Stimulated activated naive CD8-positive, alpha-beta T cell treated with anti-CD3 and anti-CD28 coated beads, Interleukin-15, Interleukin-2, amounts not matched to agents 100 U/mL and 50 U/mL, for 24 hours (primary cell): ENCODE data around the gene SLC6A3.
"Not testable (repeated sequence)": the region's sequence is repeated elsewhere in the genome, so short reads cannot be mapped to it uniquely, and the experiment has no call there.

ENCODE experiments used
- ATAC-seq: fragments of 150-1000 bp; cut with Tn5 transposase; one replicate; pipeline ENCODE4 v1.10.0; 2021
- DNase-seq: peaks from one replicate; pipeline ENCODE4 v3.0.0; 2021

Gene SLC6A3

GRCh38 chr5:1463326-1464095 lies 18.3 kb upstream of the SLC6A3 start:
- DNase-seq: no peak
- no peak for ATAC-seq

- no peak for ATAC-seq
Measured at GRCh38 chr5:1462358-1462757, 17.1 kb upstream of the SLC6A3 start.

GRCh38 chr5:1461396-1461795 lies 16.2 kb upstream of the SLC6A3 start:
- no peak for DNase-seq
- no peak for ATAC-seq

More at GRCh38 chr5:1462358-1462757, 17.1 kb upstream of the SLC6A3 start:
- DNase-seq: no peak

- DNase-seq (no peak), ATAC-seq (no peak)
Measured at GRCh38 chr5:1460054-1460682, 14.9 kb upstream of the SLC6A3 start.

- not testable (repeated sequence) for DNase-seq, ATAC-seq
Measured at GRCh38 chr5:1459435-1459834, 14.2 kb upstream of the SLC6A3 start.

- ATAC-seq: not testable (repeated sequence)
Measured at GRCh38 chr5:1456110-1456881, 11.1 kb upstream of the SLC6A3 start.

GRCh38 chr5:1453613-1454012 lies 8.4 kb upstream of the SLC6A3 start:
- no peak for ATAC-seq
- no peak for DNase-seq

More at GRCh38 chr5:1456110-1456881, 11.1 kb upstream of the SLC6A3 start:
- not testable (repeated sequence) for DNase-seq

GRCh38 chr5:1449081-1449630 lies 3.9 kb upstream of the SLC6A3 start:
- ATAC-seq (no peak), DNase-seq (no peak)

GRCh38 chr5:1448511-1449011 lies 3.3 kb upstream of the SLC6A3 start:
- ATAC-seq (peak; percentile 80), DNase-seq (peak; percentile 54)

- DNase-seq (peak; percentile 65), ATAC-seq (peak; percentile 75)
Measured at GRCh38 chr5:1447671-1448361, 2.6 kb upstream of the SLC6A3 start.

GRCh38 chr5:1446602-1447343 lies 1.5 kb upstream of the SLC6A3 start:
- no peak for ATAC-seq
- DNase-seq: no peak

- ATAC-seq (no peak), DNase-seq (no peak)
Measured at GRCh38 chr5:1445689-1446601, 705 bp upstream of the SLC6A3 start.

GRCh38 chr5:1444361-1445189 lies 665 bp downstream of the SLC6A3 start:
- no peak for DNase-seq
- ATAC-seq: no peak

- ATAC-seq: no peak
- DNase-seq: no peak
Measured at GRCh38 chr5:1443991-1444360, 1.3 kb downstream of the SLC6A3 start.

- no peak for ATAC-seq
- no peak for DNase-seq
Measured at GRCh38 chr5:1443171-1443570, 2.1 kb downstream of the SLC6A3 start.

- no peak for DNase-seq
- no peak for ATAC-seq
Measured at GRCh38 chr5:1442222-1443145, 2.8 kb downstream of the SLC6A3 start.

GRCh38 chr5:1441166-1441865 lies 3.9 kb downstream of the SLC6A3 start:
- DNase-seq: no peak
- no peak for ATAC-seq
